HepG2 (cell line): ENCODE measurements around the gene AKAIN1. TPM values are rescaled to one million over a fixed set of nuclear protein-coding genes. Genes with fewer than 3 reads are reported as not detected.

Experiments
- ARID3A ChIP-seq: IDR thresholded peaks from 2 replicates; pipeline ENCODE4 v1.6.1; 2012; ENCODE audit warnings: low read depth, low read length, improper control_type of control experiment
- CHD4 ChIP-seq: fragments of 200-600 bp; sonication (generic); IDR thresholded peaks from 2 replicates; pipeline ENCODE4 v1.7.0; 2017; ENCODE audit warnings: mild to moderate bottlenecking, low read length, borderline replicate concordance
- EZH2 ChIP-seq: conservative IDR thresholded peaks from 2 replicates; pipeline ENCODE4 v1.6.1; 2012; ENCODE audit warnings: mild to moderate bottlenecking, low read depth, low read length, moderate library complexity
- FOXK2 ChIP-seq: fragments of 450-650 bp; IDR thresholded peaks from 2 replicates; pipeline ENCODE4 v1.6.1; 2016
- GABPB1 ChIP-seq: IDR thresholded peaks from 2 replicates; pipeline ENCODE4 v1.6.1; 2016; ENCODE audit warnings: mild to moderate bottlenecking, missing genetic modification reagents, moderate library complexity, missing compliant biosample characterization
- HDAC2 ChIP-seq: sonication (generic); formaldehyde crosslinking; IDR thresholded peaks from 2 replicates; pipeline ENCODE4 v1.4.0; 2020; ENCODE audit warnings: missing genetic modification reagents
- HMG20A ChIP-seq: IDR thresholded peaks from 2 replicates; pipeline ENCODE4 v1.6.1; 2016; ENCODE audit warnings: borderline replicate concordance
- ISX ChIP-seq: sonication (generic); formaldehyde crosslinking; conservative IDR thresholded peaks from 2 replicates; pipeline ENCODE4 v1.5.0; 2020; ENCODE audit warnings: missing genetic modification reagents
- JDP2 ChIP-seq: sonication (generic); formaldehyde crosslinking; IDR thresholded peaks from 2 replicates; pipeline ENCODE4 v1.8.1; 2022; ENCODE audit warnings: missing genetic modification reagents, borderline replicate concordance
- NCOA1 ChIP-seq: sonication (generic); formaldehyde crosslinking; IDR thresholded peaks from 2 replicates; pipeline ENCODE4 v1.9.0; 2021; ENCODE audit warnings: missing genetic modification reagents
- NFE2 ChIP-seq: sonication (generic); formaldehyde crosslinking; IDR thresholded peaks from 2 replicates; pipeline ENCODE4 v1.4.0; 2020; ENCODE audit warnings: missing genetic modification reagents
- NFE2L2 ChIP-seq: fragments of 150-350 bp; IDR thresholded peaks from 2 replicates; pipeline ENCODE4 v1.6.1; 2014; ENCODE audit warnings: low read length
- NFYB ChIP-seq: sonication (generic); formaldehyde crosslinking; IDR thresholded peaks from 2 replicates; pipeline ENCODE4 v1.4.0; 2020; ENCODE audit warnings: missing genetic modification reagents
- NR3C1 ChIP-seq: sonication (generic); formaldehyde crosslinking; IDR thresholded peaks from 2 replicates; pipeline ENCODE4 v1.4.0; 2020; ENCODE audit warnings: missing genetic modification reagents
- POLR2AphosphoS2 ChIP-seq: IDR thresholded peaks from 2 replicates; pipeline ENCODE4 v1.6.1; 2011; ENCODE audit warnings: low read depth, low read length, improper control_type of control experiment
- SSRP1 ChIP-seq: IDR thresholded peaks from 2 replicates; pipeline ENCODE4 v1.6.1; 2016; ENCODE audit warnings: control low read depth
- YEATS2 ChIP-seq: sonication (generic); formaldehyde crosslinking; IDR thresholded peaks from 2 replicates; pipeline ENCODE4 v1.4.0; 2020; ENCODE audit warnings: missing genetic modification reagents, borderline replicate concordance
- ZBTB4 ChIP-seq: sonication (generic); formaldehyde crosslinking; IDR thresholded peaks from 2 replicates; pipeline ENCODE4 v1.4.0; 2020; ENCODE audit warnings: missing genetic modification reagents, mild to moderate bottlenecking, borderline replicate concordance
- ZMAT5 ChIP-seq: sonication (generic); formaldehyde crosslinking; IDR thresholded peaks from 2 replicates; pipeline ENCODE4 v1.5.0; 2020; ENCODE audit warnings: mild to moderate bottlenecking, low read depth, missing genetic modification reagents, borderline replicate concordance
- ZNF33B ChIP-seq: sonication (generic); formaldehyde crosslinking; IDR thresholded peaks from 2 replicates; pipeline ENCODE4 v1.5.1; 2020; ENCODE audit warnings: mild to moderate bottlenecking, missing genetic modification reagents
- ZNF441 ChIP-seq: sonication (generic); formaldehyde crosslinking; IDR thresholded peaks from 2 replicates; pipeline ENCODE4 v1.7.0; 2021; ENCODE audit warnings: missing genetic modification reagents, borderline replicate concordance
- ZNF446 ChIP-seq: sonication (generic); formaldehyde crosslinking; IDR thresholded peaks from 2 replicates; pipeline ENCODE4 v1.5.0; 2020; ENCODE audit warnings: mild to moderate bottlenecking, missing genetic modification reagents
- ZNF749 ChIP-seq: sonication (generic); formaldehyde crosslinking; IDR thresholded peaks from 2 replicates; pipeline ENCODE4 v1.8.0; 2022; ENCODE audit warnings: mild to moderate bottlenecking, missing genetic modification reagents, moderate library complexity, borderline replicate concordance
- ZNF768 ChIP-seq: sonication (generic); formaldehyde crosslinking; IDR thresholded peaks from 2 replicates; pipeline ENCODE4 v1.4.0; 2020; ENCODE audit warnings: missing genetic modification reagents
- ZSCAN31 ChIP-seq: sonication (generic); formaldehyde crosslinking; IDR thresholded peaks from 2 replicates; pipeline ENCODE4 v1.5.0; 2020; ENCODE audit warnings: low read depth, mild to moderate bottlenecking, missing genetic modification reagents
- polyA plus RNA-seq, 8 experiments: library from polyadenylated mRNA; depleted of rRNA in 3 of 8; stranded (reverse) in 7 of 8; unstranded in 1 of 8; fragments of >200 nt; fragmentation: Illumina TruSeq in 4 of 8; extraction: Trizol in 4 of 8; gene quantifications; 2 replicates each; pipeline versions ENCODE4 v1.2.1 to v1.2.3, GENCODE V29; 2011 to 2016; ENCODE audit warnings: low read depth in 4 of 8, missing spikeins in 1 of 8, mixed read lengths in 1 of 8; ENCODE audit not compliant: insufficient read depth in 1 of 8
- total RNA-seq, 5 experiments: library from RNA; depleted of rRNA; stranded (reverse); fragments of >200 nt; fragmentation: Illumina TruSeq; extraction: Trizol; gene quantifications; 2 replicates each; pipeline ENCODE4 v1.2.3, GENCODE V29; 2016; ENCODE audit warnings: low read depth in 1 of 5
- TF ChIP-seq, protein P1 (sequence below): sonication (generic); formaldehyde crosslinking; IDR thresholded peaks from 2 replicates; pipeline ENCODE4 v1.8.0; 2022; ENCODE audit warnings: missing genetic modification reagents, mild to moderate bottlenecking, borderline replicate concordance

AKAIN1 gene
- total and polyA plus RNA-seq, 2 of the 13 experiments (the other 11 are each of a cell fraction or from before 2014, with no cell fraction given), result not detected

- peak; percentile 68; the same call in 1 of the 2 replicates for TF ChIP-seq ZNF33B (CRISPR knock-in tag)
- TF ChIP-seq HMG20A (CRISPR knock-in tag), result no peak
- TF ChIP-seq NFYB, result peak; percentile 29
- TF ChIP-seq ZSCAN31 (CRISPR knock-in tag), result peak; percentile 79; the same call in 1 of the 2 replicates
- peak; percentile 79 for TF ChIP-seq YEATS2
- no peak for TF ChIP-seq NCOA1 (CRISPR knock-in tag)
- TF ChIP-seq NFE2L2, result no peak
- TF ChIP-seq JDP2 (CRISPR knock-in tag), result no peak; the same call in 1 of the 2 replicates
- no peak for TF ChIP-seq NFE2 (CRISPR knock-in tag)
- TF ChIP-seq ZNF768 (CRISPR knock-in tag), result peak; percentile 50; the same call in 1 of the 2 replicates
- no peak for TF ChIP-seq ZBTB4
- TF ChIP-seq ZNF446, result no peak; the same call in 1 of the 2 replicates
- TF ChIP-seq, protein P1, sequence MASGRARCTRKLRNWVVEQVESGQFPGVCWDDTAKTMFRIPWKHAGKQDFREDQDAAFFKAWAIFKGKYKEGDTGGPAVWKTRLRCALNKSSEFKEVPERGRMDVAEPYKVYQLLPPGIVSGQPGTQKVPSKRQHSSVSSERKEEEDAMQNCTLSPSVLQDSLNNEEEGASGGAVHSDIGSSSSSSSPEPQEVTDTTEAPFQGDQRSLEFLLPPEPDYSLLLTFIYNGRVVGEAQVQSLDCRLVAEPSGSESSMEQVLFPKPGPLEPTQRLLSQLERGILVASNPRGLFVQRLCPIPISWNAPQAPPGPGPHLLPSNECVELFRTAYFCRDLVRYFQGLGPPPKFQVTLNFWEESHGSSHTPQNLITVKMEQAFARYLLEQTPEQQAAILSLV (CRISPR knock-in tag), result peak; percentile 68; the same call in 1 of the 2 replicates
- no peak for TF ChIP-seq ZNF441 (CRISPR knock-in tag)
- no peak for TF ChIP-seq EZH2
- TF ChIP-seq GABPB1 (CRISPR knock-in tag), result peak; percentile 99
- no peak for TF ChIP-seq ARID3A
- no peak for TF ChIP-seq POLR2AphosphoS2
- TF ChIP-seq SSRP1 (CRISPR knock-in tag), result no peak
- no peak for TF ChIP-seq FOXK2
- no peak for TF ChIP-seq ZMAT5
- no peak for TF ChIP-seq CHD4
- peak; percentile 94 for TF ChIP-seq ZNF749 (CRISPR knock-in tag)
- no peak; the same call in 1 of the 2 replicates for TF ChIP-seq ISX
- TF ChIP-seq NR3C1 (CRISPR knock-in tag), result no peak
- peak; percentile 30; the same call in 1 of the 2 replicates for TF ChIP-seq HDAC2 (CRISPR knock-in tag)
Measured at GRCh38 chr18:5237723-5238370, 40.8 kb upstream of the AKAIN1 start (continued).
